Chondrocyte (in vitro differentiated cells): ENCODE measurements around the gene HPDL. TPM values are rescaled to one million over a fixed set of nuclear protein-coding genes. Genes with fewer than 3 reads are reported as not detected.

Experiments
- DNase-seq: peaks from one replicate; pipeline ENCODE4 v3.0.0; 2021; ENCODE audit warnings: mixed read lengths, low spot score
- H3K27ac Mint-ChIP-seq: one replicate; pipeline ENCODE4 v1.8.0; 2021; ENCODE audit warnings: mild to moderate bottlenecking, moderate library complexity, mixed read lengths; ENCODE audit not compliant: unreplicated experiment
- H3K27me3 Mint-ChIP-seq: 2 replicates; pipeline ENCODE4 v1.8.0; 2021; ENCODE audit warnings: low read depth, mixed read lengths
- H3K36me3 Mint-ChIP-seq: 2 replicates; pipeline ENCODE4 v1.8.0; 2021; ENCODE audit warnings: low read depth, mixed read lengths
- H3K4me1 Mint-ChIP-seq: 2 replicates; pipeline ENCODE4 v1.8.0; 2021; ENCODE audit warnings: low read depth, mild to moderate bottlenecking, mixed read lengths
- H3K4me3 Mint-ChIP-seq: one replicate; pipeline ENCODE4 v1.8.0; 2021; ENCODE audit warnings: mild to moderate bottlenecking, moderate library complexity, mixed read lengths; ENCODE audit not compliant: unreplicated experiment
- H3K9me3 Mint-ChIP-seq: 2 replicates; pipeline ENCODE4 v1.8.0; 2021; ENCODE audit warnings: low read depth, mixed read lengths
- CTCF ChIP-seq: fragments of 200-600 bp; sonication (generic); IDR thresholded peaks from 2 replicates; pipeline ENCODE4 v1.5.0; 2021; ENCODE audit warnings: antibody characterized with exemption, mild to moderate bottlenecking, moderate library complexity
- total RNA-seq: library from RNA; stranded (reverse); gene quantifications from 3 replicates; pipeline ENCODE4 v1.2.1, GENCODE V29; 2021

HPDL gene
- total RNA-seq, 1 donor from 2014 or later = 1.0 TPM

GRCh38 chr1:45325851-45326506 is 716 bp upstream of the HPDL start:
- Mint-ChIP-seq H3K27ac (no peak overlapping the region), H3K4me1 (peaks cover 6% of the 10 kb centered on the region), H3K27me3 (no peaks in the 10 kb centered on the region), H3K4me3 (peak overlapping the region; percentile 73), H3K9me3 (no peaks in the 10 kb centered on the region), H3K36me3 (peaks cover 6% of the 10 kb centered on the region)
- no peak for TF ChIP-seq CTCF
- DNase-seq = no peak

- H3K4me3 Mint-ChIP-seq = peak overlapping the region; percentile 28
- H3K27ac Mint-ChIP-seq = no peak overlapping the region
- H3K27me3 Mint-ChIP-seq = no peaks in the 10 kb centered on the region
- H3K4me1 Mint-ChIP-seq = peaks cover 6% of the 10 kb centered on the region
- DNase-seq = no peak
- H3K9me3 Mint-ChIP-seq = no peaks in the 10 kb centered on the region
- peaks cover 7% of the 10 kb centered on the region for H3K36me3 Mint-ChIP-seq
- no peak for TF ChIP-seq CTCF
Measured at GRCh38 chr1:45327644-45328515, 1.2 kb downstream of the HPDL start.

- Mint-ChIP-seq H3K36me3 (peaks cover 7% of the 10 kb centered on the region), H3K4me3 (no peak overlapping the region), H3K4me1 (peaks cover 6% of the 10 kb centered on the region), H3K27ac (no peak overlapping the region), H3K27me3 (no peaks in the 10 kb centered on the region), H3K9me3 (no peaks in the 10 kb centered on the region)
- no peak for TF ChIP-seq CTCF
- no peak for DNase-seq
Measured at GRCh38 chr1:45328680-45329079, 2.0 kb downstream of the HPDL start.

- no peak for DNase-seq
- Mint-ChIP-seq H3K4me1 (peaks cover 6% of the 10 kb centered on the region), H3K9me3 (no peaks in the 10 kb centered on the region), H3K27me3 (no peaks in the 10 kb centered on the region), H3K27ac (no peak overlapping the region), H3K4me3 (no peak overlapping the region), H3K36me3 (peaks cover 7% of the 10 kb centered on the region)
- no peak for TF ChIP-seq CTCF
Measured at GRCh38 chr1:45329445-45329844, 2.8 kb downstream of the HPDL start.

GRCh38 chr1:45331436-45332345 is 5.0 kb downstream of the HPDL start:
- no peak for TF ChIP-seq CTCF
- Mint-ChIP-seq H3K4me3 (no peak overlapping the region), H3K27ac (no peak overlapping the region), H3K4me1 (peaks cover 2% of the 10 kb centered on the region), H3K27me3 (no peaks in the 10 kb centered on the region), H3K9me3 (no peaks in the 10 kb centered on the region), H3K36me3 (peaks cover 7% of the 10 kb centered on the region)
- no peak for DNase-seq
